Posterior cingulate gyrus (tissue), 11 donors: Measurements from ENCODE around the gene IFNA17.
"Not testable (repeated sequence)": the region's sequence is repeated elsewhere in the genome, so short reads cannot be mapped to it uniquely, and the experiment has no call there.

Source experiments
- DNase-seq, 10 donors: peaks; one replicate each; pipeline versions ENCODE4 v3.0.0 to v3.0.0-alpha.2; 2020 to 2021; ENCODE audit warnings: mixed read lengths in 3 of 10
- intact Hi-C: fragments of 100-400 bp; cut with DNase I; formaldehyde crosslinking; loops from one replicate; pipeline ENCODE4 v1.15.1; 2023

IFNA17 gene

DNA sequence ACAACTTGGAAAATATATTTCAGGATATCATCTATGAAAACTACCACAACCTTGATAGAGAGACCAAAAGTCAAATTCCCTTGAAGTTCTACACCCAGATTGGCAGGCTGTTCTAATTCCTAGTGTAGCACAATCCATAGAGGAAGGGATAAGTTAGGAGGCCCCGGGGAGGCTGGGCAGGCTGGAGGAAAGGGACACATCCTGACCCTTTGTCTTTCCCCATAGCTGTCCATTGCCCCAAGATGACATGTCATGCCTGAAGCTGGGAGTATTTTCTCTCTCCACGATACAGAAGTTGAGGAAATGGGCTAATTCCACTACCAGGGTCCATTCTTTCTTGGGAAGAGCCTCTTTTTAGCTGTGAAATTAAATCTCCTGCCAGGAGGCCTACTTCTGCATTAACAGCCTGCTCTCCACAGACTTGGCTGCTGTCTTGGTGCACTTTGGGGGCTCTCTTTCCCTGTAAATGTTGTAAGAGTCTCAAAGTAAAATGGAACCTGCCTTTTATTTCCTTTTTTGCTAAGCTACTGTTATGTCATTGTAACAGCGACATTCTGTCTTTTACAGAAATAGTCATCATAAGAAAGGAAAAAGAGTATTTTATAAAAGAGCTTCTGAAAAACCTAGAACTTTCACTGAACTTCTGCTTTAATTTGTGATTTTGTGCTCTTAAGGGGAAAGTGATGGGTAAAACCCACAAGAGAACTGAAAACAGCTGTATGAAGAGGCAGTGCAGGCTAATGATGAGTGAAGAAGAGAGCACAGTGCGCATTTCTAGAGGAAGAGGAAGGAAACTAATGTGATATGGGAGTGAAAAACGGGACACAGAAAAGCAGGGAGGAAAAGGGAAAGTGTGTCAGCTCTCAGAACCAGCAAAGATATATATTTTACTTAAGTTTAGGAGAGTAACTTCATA lies 14.4 kb downstream of the IFNA17 start:
- intact Hi-C loops, DNase-seq: not testable (repeated sequence)

DNA sequence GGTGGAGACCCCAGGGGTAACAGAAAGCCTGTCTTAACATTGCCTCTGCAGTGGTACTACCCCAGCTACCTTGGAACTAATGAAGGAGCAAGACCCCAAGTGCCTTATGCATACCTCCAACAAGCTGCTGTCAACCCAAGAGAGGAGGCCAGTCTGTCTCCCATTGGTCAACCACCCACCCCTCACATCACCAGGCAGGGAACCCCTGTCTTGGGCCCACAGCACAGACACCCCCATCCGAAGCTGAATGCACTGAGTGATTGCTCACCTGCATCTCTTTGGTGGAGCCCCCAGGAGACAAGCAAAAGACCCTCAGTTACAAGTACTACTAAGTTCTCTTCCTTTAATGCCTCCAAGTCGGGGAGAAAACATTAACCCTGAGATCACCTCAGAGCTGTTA lies 15.9 kb downstream of the IFNA17 start:
- DNase-seq, intact Hi-C loops: not testable (repeated sequence)

DNA sequence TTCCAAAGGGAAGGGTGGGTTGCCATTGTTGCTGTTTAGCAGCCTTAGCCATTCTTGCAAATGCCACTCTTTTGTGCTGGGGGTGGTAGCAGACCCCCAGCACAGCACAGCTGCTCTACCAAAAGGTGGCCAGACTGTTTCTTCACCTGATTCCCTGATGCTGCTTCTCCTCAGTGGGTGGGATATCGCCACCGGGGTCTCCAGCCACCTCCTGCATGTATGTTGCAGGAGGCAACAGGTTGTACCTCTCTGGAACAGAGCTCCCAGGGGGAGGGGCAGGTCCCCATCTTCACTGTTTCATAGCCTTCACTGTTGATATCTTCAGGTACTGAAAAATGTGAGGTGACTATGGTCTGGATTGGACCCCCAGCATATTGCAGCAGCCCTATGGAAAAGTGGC lies 17.2 kb downstream of the IFNA17 start:
- intact Hi-C loops, DNase-seq: not testable (repeated sequence)

DNA sequence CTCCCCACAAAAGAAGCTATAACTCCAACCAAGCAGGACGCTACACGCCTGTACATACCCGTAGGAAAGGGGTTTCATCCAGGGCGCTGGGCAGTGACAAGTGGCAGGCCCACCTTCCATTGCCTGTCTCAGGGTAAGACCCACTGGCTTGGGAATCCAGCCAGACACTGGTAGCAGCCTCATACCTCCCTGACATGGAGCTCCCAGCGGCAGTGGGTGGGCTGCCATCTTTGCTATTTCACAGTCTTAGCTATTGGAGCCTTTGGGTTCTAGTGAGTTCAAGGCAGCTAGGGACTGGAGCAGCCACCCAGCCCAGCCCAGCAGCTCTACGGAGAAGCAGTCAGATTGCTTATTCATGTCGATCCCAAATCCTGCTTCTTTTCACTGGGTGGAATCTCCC lies 17.7 kb downstream of the IFNA17 start:
- intact Hi-C loops: no loop called here
- no peak for DNase-seq

DNA sequence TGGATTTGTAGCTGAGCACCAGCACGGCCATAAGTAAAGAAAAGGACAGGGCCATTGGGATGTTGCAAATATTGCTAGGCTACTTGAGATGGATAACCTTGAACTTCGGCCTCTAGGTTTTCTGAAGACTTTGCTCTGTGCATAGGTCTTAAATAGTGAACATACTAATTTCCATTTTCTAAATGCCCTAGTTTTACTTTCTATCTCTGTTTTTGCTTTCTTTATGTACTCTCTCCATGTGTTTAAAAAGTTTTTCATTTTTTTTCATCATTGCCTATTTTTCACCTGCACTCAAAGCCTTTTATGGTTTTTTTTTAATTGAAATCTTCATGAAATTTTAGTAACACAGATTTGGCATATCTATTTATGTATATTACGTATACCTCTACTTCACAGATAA lies 21.0 kb downstream of the IFNA17 start, which contains the start of gene IFNA10:
IFNA10 (minus strand) TSS at position 101 of the 400 bp plus-strand sequence; CDS start at position 55, 46 bp downstream.
- DNase-seq, intact Hi-C loops: not testable (repeated sequence)

DNA sequence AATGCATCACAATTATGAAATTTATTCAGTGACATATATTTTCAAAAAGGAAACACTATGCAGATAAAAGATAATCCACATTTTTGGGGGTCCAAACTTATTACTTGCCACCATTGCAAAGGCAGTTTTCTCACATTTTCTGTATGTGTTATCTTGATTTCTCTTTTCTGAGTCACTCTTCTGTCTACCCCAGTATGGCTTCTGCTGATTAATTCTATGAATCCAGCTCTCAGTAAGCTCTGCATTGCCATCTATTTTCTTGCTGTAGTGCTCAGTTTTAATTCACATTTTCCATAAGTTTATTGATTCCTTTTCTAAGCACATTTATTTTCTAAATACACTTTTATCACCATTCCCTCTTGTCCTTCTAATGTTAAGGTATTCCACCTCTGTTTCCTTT lies 22.8 kb downstream of the IFNA17 start:
- DNase-seq: no peak
- intact Hi-C loops: no loop called here

DNA sequence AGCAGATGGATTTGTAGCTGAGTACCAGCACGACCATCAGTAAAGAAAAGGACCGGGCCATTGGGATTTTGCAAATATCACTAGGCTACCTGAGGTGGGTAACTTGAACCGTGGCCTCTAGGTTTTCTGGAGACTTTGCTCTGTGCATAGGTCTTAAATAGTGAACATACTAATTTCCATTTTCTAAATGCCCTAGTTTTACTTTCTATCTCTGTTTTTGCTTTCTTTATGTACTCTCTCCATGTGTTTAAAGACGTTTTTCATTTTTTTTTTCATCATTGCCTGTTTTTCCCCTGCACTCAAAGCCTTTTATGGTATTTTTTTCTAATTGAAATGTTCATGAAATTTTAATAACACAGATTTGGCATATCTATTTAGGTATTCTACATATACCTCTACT lies 25.9 kb downstream of the IFNA17 start, which contains the start of gene IFNA7:
IFNA7 (minus strand) TSS at position 101 of the 400 bp plus-strand sequence; CDS start at position 61, 40 bp downstream.
- not testable (repeated sequence) for DNase-seq

DNA sequence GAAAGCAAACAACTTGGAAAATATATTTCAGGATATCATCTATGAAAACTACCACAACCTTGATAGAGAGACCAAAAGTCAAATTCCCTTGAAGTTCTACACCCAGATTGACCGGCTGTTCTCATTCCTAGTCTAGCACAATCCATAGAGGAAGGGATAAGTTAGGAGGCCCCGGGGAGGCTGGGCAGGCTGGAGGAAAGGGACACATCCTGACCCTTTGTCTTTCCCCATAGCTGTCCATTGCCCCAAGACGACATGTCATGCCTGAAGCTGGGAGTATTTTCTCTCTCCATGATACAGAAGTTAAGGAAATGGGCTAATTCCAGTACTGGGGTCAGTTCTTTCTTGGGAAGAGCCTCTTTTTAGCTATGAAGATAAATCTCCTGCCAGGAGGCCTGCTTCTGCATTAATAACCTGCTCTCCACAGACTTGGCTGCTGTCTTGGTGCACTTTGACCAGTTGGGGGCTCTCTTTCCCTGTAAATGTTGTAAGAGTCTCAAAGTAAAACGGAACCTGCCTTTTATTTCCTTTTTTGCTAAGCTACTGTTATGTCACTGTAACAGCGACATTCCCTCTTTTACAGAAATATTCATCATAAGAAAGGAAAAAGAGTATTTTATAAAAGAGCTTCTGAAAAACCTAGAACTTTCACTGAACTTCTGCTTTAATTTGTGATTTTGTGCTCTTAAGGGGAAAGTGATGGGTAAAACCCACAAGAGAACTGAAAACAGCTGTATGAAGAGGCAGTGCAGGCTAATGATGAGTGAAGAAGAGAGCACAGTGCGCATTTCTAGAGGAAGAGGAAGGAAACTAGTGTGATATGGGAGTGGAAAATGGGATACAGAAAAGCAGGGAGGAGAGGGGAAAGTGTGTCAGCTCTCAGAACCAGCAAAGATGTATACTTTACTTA lies 32.9 kb downstream of the IFNA17 start:
- intact Hi-C loops: not testable (repeated sequence)
- peak in 1 of 10 donors; percentile 42 for DNase-seq

More for the DNA sequence above, 25.9 kb downstream of the IFNA17 start, which contains the start of gene IFNA7:
- intact Hi-C loops: not testable (repeated sequence)

DNA sequence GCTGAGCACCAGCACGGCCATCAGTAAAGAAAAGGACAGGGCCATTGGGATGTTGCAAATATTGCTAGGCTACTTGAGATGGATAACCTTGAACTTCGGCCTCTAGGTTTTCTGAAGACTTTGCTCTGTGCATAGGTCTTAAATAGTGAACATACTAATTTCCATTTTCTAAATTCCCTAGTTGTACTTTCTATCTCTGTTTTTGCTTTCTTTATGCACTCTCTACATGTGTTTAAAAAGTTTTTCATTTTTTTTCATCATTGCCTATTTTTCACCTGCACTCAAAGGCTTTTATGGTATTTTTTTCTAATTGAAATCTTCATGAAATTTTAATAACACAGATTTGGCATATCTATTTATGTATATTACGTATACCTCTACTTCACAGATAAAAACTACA lies 40.5 kb downstream of the IFNA17 start, which contains the start of gene IFNA4:
IFNA4 (minus strand) TSS at position 101 of the 400 bp plus-strand sequence; CDS start at position 45, 56 bp downstream.
- DNase-seq, intact Hi-C loops: not testable (repeated sequence)

DNA sequence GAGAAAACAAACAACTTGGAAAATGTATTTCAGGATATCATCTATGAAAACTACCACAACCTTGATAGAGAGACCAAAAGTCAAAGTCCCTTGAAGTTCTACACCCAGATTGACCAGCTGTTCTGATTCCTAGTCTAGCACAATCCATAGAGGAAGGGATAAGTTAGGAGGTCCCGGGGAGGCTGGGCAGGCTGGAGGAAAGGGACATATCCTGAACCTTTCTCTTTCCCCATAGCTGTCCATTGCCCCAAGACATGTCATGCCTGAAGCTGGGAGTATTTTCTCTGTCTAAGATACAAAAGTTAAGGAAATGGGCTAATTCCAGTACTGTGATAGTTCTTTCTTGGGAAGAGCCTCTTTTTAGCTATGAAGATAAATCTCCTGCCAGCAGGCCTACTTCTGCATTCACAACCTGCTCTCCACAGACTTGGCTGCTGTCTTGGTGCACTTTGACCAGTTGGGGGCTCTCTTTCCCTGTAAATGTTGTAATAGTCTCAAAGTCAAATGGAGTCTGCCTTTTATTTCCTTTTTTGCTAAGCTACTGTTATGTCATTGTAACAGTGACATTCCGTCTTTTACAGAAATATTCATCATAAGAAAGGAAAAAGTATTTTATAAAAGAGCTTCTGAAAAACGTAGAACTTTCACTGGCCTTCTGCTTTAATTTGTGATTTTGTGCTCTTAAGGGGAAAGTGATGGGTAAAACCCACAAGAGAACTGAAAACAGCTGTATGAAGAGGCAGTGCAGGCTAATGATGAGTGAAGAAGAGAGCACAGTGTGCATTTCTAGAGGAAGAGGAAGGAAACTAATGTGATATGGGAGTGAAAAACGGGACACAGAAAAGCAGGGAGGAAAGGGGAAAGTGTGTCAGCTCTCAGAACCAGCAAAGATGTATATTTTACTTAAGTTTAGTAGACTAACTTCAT lies 44.9 kb downstream of the IFNA17 start:
- DNase-seq, intact Hi-C loops: not testable (repeated sequence)
